SK-N-SH (cell line): ENCODE data around the gene TTC39B. TPM values are rescaled to one million over a fixed set of nuclear protein-coding genes. Genes with fewer than 3 reads are reported as not detected.

Experiments used
- CTCF ChIA-PET: fragments of 300-600, 350-600 bp; formaldehyde crosslinking; extraction: SDS; loops from one replicate; lab custom pipeline; 2021; lab: Yijun Ruan, JAX
- POLR2A ChIA-PET: fragments of 350-600 bp; sonication (Branson Sonifier 250); formaldehyde crosslinking; extraction: SDS; loops from one replicate; lab custom pipeline; 2020; ENCODE audit warnings: antibody characterized with exemption, inconsistent platforms; lab: Yijun Ruan, JAX
- DNase-seq: peaks from one replicate; pipeline ENCODE4 v3.0.0; 2012
- H2AFZ ChIP-seq: fragments of 200-600 bp; sonication (generic); 2 replicates; pipeline ENCODE4 v1.8.1; 2016; ENCODE audit warnings: antibody characterized with exemption, mild to moderate bottlenecking, low read depth
- H3F3A ChIP-seq: fragments of 200-600 bp; sonication (generic); replicated peaks from 2 replicates; pipeline ENCODE3; 2016; ENCODE audit warnings: antibody characterized with exemption, mild to moderate bottlenecking; ENCODE audit not compliant: insufficient read depth
- H3K27ac ChIP-seq, 2 experiments: fragments of 200-500 bp in 1 of 2; fragments of 200-600 bp in 1 of 2; sonication (Bioruptor generic) in 1 of 2; sonication (generic), shearing (Covaris generic) in 1 of 2; 2 replicates each; pipeline versions ENCODE4 v1.5.1 to v1.6.1; 2014 to 2016; ENCODE audit warnings: low read depth in 2 of 2, inconsistent platforms in 1 of 2, low read length in 1 of 2, mild to moderate bottlenecking in 1 of 2, mixed read lengths in 1 of 2
- H3K27me3 ChIP-seq: fragments of 200-600 bp; sonication (generic), shearing (Covaris generic); 2 replicates; pipeline ENCODE4 v1.6.1; 2016; ENCODE audit warnings: mixed run types; ENCODE audit not compliant: insufficient read depth
- H3K36me3 ChIP-seq, 2 experiments: fragments of 200-500 bp in 1 of 2; fragments of 200-600 bp in 1 of 2; sonication (Bioruptor generic) in 1 of 2; sonication (generic) in 1 of 2; replicated peaks in 1 of 2; 2 replicates each; pipeline versions ENCODE3 to v1.5.1; 2014 to 2016; ENCODE audit warnings: low read length in 1 of 2, mild to moderate bottlenecking in 1 of 2; ENCODE audit not compliant: insufficient read depth in 2 of 2, control insufficient read depth in 1 of 2
- H3K4me1 ChIP-seq, 2 experiments: fragments of 200-500 bp in 1 of 2; fragments of 200-600 bp in 1 of 2; sonication (Bioruptor generic) in 1 of 2; sonication (generic), shearing (Covaris generic) in 1 of 2; 2 replicates each; pipeline versions ENCODE4 v1.5.1 to v1.6.1; 2014 to 2016; ENCODE audit warnings: low read depth in 1 of 2, low read length in 1 of 2, mixed run types in 1 of 2; ENCODE audit not compliant: insufficient read depth in 2 of 2, control insufficient read depth in 1 of 2
- H3K4me2 ChIP-seq: fragments of 200-600 bp; sonication (generic), shearing (Covaris generic); 2 replicates; pipeline ENCODE4 v1.6.1; 2017; ENCODE audit warnings: mixed run types
- H3K4me3 ChIP-seq, 2 experiments: fragments of 200-500 bp in 1 of 2; fragments of 200-600 bp in 1 of 2; sonication (Bioruptor generic) in 1 of 2; sonication (generic), shearing (Covaris generic) in 1 of 2; 2 replicates each; pipeline versions ENCODE4 v1.5.1 to v1.8.1; 2014 to 2016; ENCODE audit warnings: low read depth in 2 of 2, inconsistent platforms in 1 of 2, low read length in 1 of 2, mild to moderate bottlenecking in 1 of 2, mixed read lengths in 1 of 2, moderate library complexity in 1 of 2
- H3K79me2 ChIP-seq: fragments of 200-600 bp; sonication (generic); 2 replicates; pipeline ENCODE4 v1.8.1; 2017; ENCODE audit warnings: mild to moderate bottlenecking; ENCODE audit not compliant: insufficient read depth
- H3K9ac ChIP-seq: fragments of 200-600 bp; sonication (generic); 2 replicates; pipeline ENCODE4 v1.6.1; 2017; ENCODE audit warnings: mixed run types
- H3K9me2 ChIP-seq: fragments of 200-600 bp; sonication (generic); 2 replicates; pipeline ENCODE4 v1.6.1; 2017; ENCODE audit warnings: mixed run types
- H3K9me3 ChIP-seq: fragments of 200-600 bp; sonication (generic); 2 replicates; pipeline ENCODE4 v1.6.1; 2017; ENCODE audit warnings: mixed run types, mild to moderate bottlenecking, moderate library complexity
- H4K20me1 ChIP-seq: fragments of 200-600 bp; sonication (generic); 2 replicates; pipeline ENCODE4 v1.6.1; 2017; ENCODE audit warnings: mild to moderate bottlenecking, mixed run types; ENCODE audit not compliant: insufficient read depth
- EZH2phosphoT487 ChIP-seq: fragments of 200-600 bp; sonication (generic); IDR thresholded peaks from 2 replicates; pipeline ENCODE4 v1.6.1; 2017; ENCODE audit warnings: low read depth, mixed run types, mild to moderate bottlenecking, antibody characterized with exemption, moderate library complexity, borderline replicate concordance
- GABPA ChIP-seq: IDR thresholded peaks from 2 replicates; pipeline ENCODE4 v1.4.0; 2012; ENCODE audit warnings: low read depth, mild to moderate bottlenecking
- IRF3 ChIP-seq: fragments of 150-350 bp; IDR thresholded peaks from 2 replicates; pipeline ENCODE4 v1.6.1; 2016; ENCODE audit warnings: mild to moderate bottlenecking, low read depth, low read length
- MEF2A ChIP-seq: IDR thresholded peaks from 2 replicates; pipeline ENCODE4 v1.4.0; 2012; ENCODE audit warnings: low read depth, borderline replicate concordance
- POLR2AphosphoS5 ChIP-seq: IDR thresholded peaks from 2 replicates; pipeline ENCODE4 v1.6.1; 2012; ENCODE audit warnings: low read depth, low read length
- RAD21 ChIP-seq: IDR thresholded peaks from 2 replicates; pipeline ENCODE4 v1.6.1; 2012; ENCODE audit warnings: mild to moderate bottlenecking, low read length
- RFX5 ChIP-seq: IDR thresholded peaks from 2 replicates; pipeline ENCODE4 v1.6.1; 2012; ENCODE audit warnings: mild to moderate bottlenecking, improper control_type of control experiment, low read length
- SMC3 ChIP-seq: IDR thresholded peaks from 2 replicates; pipeline ENCODE4 v1.6.1; 2012; ENCODE audit warnings: low read depth, low read length, improper control_type of control experiment
- TAF1 ChIP-seq: IDR thresholded peaks from 2 replicates; pipeline ENCODE4 v1.6.1; 2012; ENCODE audit warnings: low read depth, mild to moderate bottlenecking, low read length, moderate library complexity, borderline replicate concordance
- WGBS: methylation state at CpG from one replicate; pipeline ENCODE4 v1.1.6; 2017; ENCODE audit warnings: low lambda C conversion rate; 5-methylcytosine and 5-hydroxymethylcytosine counted together
- polyA plus RNA-seq, 3 experiments: library from polyadenylated mRNA; depleted of rRNA; stranded (reverse); fragments of >200 nt; gene quantifications; 2 replicates each; pipeline ENCODE4 v1.2.3, GENCODE V29; 2012
- TF ChIP-seq, protein P1 (sequence below): fragments of 200-600 bp; sonication (generic); IDR thresholded peaks from 2 replicates; pipeline ENCODE4 v1.6.1; 2017; ENCODE audit warnings: antibody characterized with exemption, mild to moderate bottlenecking, moderate library complexity
- TF ChIP-seq, protein P2 (sequence below): IDR thresholded peaks from 2 replicates; pipeline ENCODE4 v1.6.1; 2012; ENCODE audit warnings: mild to moderate bottlenecking, low read depth, low read length, moderate library complexity

The TTC39B gene
- polyA plus RNA-seq, 1 of the 3 experiments (the other 2 are of a cell fraction): 0.54 TPM

- Histone ChIP-seq H2AFZ (no peak overlapping the region), H3K9me3 (no peaks in the 10 kb centered on the region), H3K4me1 (no peaks in the 10 kb centered on the region), H3K36me3 (no peaks in the 10 kb centered on the region), H3K4me2 (no peak overlapping the region), H3K9ac (no peak overlapping the region), H3K9me2 (no peaks in the 10 kb centered on the region), H3K79me2 (no peaks in the 10 kb centered on the region), H3K4me3 (no peak overlapping the region), H4K20me1 (no peaks in the 10 kb centered on the region), H3K27ac (no peak overlapping the region), H3F3A (no peaks in the 10 kb centered on the region), H3K27me3 (no peaks in the 10 kb centered on the region)
- 74% methylated on average over 9 of the region's 9 CpGs for WGBS
- TF ChIP-seq GABPA: no peak
- peak; percentile 51 for TF ChIP-seq SMC3
- TF ChIP-seq RAD21: peak; percentile 73
- no peak for TF ChIP-seq MEF2A
- TF ChIP-seq, protein P1, sequence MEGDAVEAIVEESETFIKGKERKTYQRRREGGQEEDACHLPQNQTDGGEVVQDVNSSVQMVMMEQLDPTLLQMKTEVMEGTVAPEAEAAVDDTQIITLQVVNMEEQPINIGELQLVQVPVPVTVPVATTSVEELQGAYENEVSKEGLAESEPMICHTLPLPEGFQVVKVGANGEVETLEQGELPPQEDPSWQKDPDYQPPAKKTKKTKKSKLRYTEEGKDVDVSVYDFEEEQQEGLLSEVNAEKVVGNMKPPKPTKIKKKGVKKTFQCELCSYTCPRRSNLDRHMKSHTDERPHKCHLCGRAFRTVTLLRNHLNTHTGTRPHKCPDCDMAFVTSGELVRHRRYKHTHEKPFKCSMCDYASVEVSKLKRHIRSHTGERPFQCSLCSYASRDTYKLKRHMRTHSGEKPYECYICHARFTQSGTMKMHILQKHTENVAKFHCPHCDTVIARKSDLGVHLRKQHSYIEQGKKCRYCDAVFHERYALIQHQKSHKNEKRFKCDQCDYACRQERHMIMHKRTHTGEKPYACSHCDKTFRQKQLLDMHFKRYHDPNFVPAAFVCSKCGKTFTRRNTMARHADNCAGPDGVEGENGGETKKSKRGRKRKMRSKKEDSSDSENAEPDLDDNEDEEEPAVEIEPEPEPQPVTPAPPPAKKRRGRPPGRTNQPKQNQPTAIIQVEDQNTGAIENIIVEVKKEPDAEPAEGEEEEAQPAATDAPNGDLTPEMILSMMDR: peak; percentile 58
- no peak for TF ChIP-seq RFX5
- CTCF ChIA-PET: interaction anchor here (0.6 to 1.2 kb wide), 19 partner anchors 9 to 334 kb away, joined by 3 to 9 read pairs (median 4); partner anchors contain the start of gene CCDC171
- DNase-seq: peak; percentile 24
- POLR2A ChIA-PET: no interaction called here
Measured at GRCh38 chr9:15277400-15278090, 29.5 kb downstream of the TTC39B start.

- H3K9ac ChIP-seq: no peak overlapping the region
- no peak for TF ChIP-seq MEF2A
- TF ChIP-seq EZH2phosphoT487: no peak
- TF ChIP-seq RFX5: no peak
- no peak for TF ChIP-seq POLR2AphosphoS5
- TF ChIP-seq IRF3: no peak
- TF ChIP-seq TAF1: no peak
- TF ChIP-seq RAD21: no peak
- TF ChIP-seq, protein P2, sequence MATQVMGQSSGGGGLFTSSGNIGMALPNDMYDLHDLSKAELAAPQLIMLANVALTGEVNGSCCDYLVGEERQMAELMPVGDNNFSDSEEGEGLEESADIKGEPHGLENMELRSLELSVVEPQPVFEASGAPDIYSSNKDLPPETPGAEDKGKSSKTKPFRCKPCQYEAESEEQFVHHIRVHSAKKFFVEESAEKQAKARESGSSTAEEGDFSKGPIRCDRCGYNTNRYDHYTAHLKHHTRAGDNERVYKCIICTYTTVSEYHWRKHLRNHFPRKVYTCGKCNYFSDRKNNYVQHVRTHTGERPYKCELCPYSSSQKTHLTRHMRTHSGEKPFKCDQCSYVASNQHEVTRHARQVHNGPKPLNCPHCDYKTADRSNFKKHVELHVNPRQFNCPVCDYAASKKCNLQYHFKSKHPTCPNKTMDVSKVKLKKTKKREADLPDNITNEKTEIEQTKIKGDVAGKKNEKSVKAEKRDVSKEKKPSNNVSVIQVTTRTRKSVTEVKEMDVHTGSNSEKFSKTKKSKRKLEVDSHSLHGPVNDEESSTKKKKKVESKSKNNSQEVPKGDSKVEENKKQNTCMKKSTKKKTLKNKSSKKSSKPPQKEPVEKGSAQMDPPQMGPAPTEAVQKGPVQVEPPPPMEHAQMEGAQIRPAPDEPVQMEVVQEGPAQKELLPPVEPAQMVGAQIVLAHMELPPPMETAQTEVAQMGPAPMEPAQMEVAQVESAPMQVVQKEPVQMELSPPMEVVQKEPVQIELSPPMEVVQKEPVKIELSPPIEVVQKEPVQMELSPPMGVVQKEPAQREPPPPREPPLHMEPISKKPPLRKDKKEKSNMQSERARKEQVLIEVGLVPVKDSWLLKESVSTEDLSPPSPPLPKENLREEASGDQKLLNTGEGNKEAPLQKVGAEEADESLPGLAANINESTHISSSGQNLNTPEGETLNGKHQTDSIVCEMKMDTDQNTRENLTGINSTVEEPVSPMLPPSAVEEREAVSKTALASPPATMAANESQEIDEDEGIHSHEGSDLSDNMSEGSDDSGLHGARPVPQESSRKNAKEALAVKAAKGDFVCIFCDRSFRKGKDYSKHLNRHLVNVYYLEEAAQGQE: no peak
- H3K4me2 ChIP-seq: no peak overlapping the region
- no peaks in the 10 kb centered on the region for H4K20me1 ChIP-seq
- CTCF ChIA-PET: no interaction called here
- H3K4me1 ChIP-seq: no peaks in the 10 kb centered on the region
- H2AFZ ChIP-seq: no peak overlapping the region
- H3K4me3 ChIP-seq: no peak overlapping the region
- no peaks in the 10 kb centered on the region for H3K79me2 ChIP-seq
- POLR2A ChIA-PET: no interaction called here
- no peaks in the 10 kb centered on the region for H3K9me2 ChIP-seq
- 86% methylated on average over 4 of the region's 4 CpGs for WGBS
- DNase-seq: no peak
- no peaks in the 10 kb centered on the region for H3K9me3 ChIP-seq
- no peak overlapping the region for H3K27ac ChIP-seq
- H3K36me3 ChIP-seq: no peaks in the 10 kb centered on the region
- no peaks in the 10 kb centered on the region for H3K27me3 ChIP-seq
- no peaks in the 10 kb centered on the region for H3F3A ChIP-seq
Measured at GRCh38 chr9:15276328-15276938, 30.6 kb downstream of the TTC39B start.
